Coronary artery (tissue), 2 donors: ENCODE measurements around the gene EEFSEC.

ENCODE experiments used
- DNase-seq: peaks from one replicate; pipeline ENCODE4 v3.0.0-alpha.2; 2017; ENCODE audit warnings: low spot score
- H3K27ac ChIP-seq, 2 donors: fragments of 200-600 bp; sonication (generic); one replicate each; pipeline ENCODE4 v1.5.1; 2016 to 2019
- H3K4me3 ChIP-seq: fragments of 200-600 bp; sonication (generic); 2 replicates; pipeline ENCODE4 v1.5.1; 2016; ENCODE audit warnings: mild to moderate bottlenecking, moderate library complexity
- TF ChIP-seq, protein P1 (sequence below): fragments of 200-600 bp; sonication (generic); IDR thresholded peaks from one replicate; pipeline ENCODE4 v1.5.1; 2019; ENCODE audit warnings: antibody characterized with exemption

The EEFSEC gene

GRCh38 chr3:128324911-128325592, 171.8 kb downstream of the EEFSEC start:
- Histone ChIP-seq H3K27ac (no peak overlapping the region), H3K4me3 (no peak overlapping the region)
- DNase-seq: peak; percentile 58
- TF ChIP-seq, protein P1, sequence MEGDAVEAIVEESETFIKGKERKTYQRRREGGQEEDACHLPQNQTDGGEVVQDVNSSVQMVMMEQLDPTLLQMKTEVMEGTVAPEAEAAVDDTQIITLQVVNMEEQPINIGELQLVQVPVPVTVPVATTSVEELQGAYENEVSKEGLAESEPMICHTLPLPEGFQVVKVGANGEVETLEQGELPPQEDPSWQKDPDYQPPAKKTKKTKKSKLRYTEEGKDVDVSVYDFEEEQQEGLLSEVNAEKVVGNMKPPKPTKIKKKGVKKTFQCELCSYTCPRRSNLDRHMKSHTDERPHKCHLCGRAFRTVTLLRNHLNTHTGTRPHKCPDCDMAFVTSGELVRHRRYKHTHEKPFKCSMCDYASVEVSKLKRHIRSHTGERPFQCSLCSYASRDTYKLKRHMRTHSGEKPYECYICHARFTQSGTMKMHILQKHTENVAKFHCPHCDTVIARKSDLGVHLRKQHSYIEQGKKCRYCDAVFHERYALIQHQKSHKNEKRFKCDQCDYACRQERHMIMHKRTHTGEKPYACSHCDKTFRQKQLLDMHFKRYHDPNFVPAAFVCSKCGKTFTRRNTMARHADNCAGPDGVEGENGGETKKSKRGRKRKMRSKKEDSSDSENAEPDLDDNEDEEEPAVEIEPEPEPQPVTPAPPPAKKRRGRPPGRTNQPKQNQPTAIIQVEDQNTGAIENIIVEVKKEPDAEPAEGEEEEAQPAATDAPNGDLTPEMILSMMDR: no peak

DNA sequence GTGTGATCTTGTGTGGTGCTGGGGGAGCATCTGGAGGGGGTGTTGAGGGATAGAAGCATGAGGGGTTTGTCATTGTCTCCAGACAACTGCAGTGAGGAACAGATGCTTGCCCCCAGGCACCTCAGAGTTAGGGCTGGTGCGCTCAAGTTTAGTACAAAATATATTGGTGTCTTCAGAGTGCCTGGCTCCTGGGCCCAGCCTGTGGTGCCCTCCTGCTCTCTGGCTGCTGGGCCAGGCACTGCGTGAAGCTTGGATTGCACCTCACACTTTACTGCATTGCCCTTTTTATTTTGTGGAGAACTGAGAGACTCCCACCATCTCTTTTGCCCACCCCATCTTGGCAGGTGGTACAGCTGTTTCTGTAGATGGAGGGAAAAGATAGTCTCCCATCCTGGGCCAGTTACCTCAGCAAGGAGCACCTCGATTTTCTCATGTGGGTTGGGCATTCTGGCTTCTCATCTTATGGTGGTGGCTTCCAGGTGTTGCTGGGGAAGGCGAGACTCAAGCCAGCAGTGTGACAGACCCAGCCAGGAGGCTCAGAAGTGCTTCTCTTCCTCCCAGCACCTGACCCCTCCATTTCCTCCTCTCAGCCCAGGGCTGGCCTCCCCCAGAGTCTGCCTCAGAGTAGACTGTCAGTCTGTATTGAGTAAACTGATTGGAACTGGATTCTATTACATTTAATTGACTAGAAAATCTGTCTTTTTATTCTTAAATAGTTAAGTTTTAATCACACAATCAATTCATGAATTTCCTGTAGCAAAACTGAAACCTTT, 173.0 kb downstream of the EEFSEC start:
- no peak overlapping the region for H3K4me3 ChIP-seq
- no peak overlapping the region for H3K27ac ChIP-seq
- TF ChIP-seq, protein P1: no peak
- peak; percentile 57 for DNase-seq

DNA sequence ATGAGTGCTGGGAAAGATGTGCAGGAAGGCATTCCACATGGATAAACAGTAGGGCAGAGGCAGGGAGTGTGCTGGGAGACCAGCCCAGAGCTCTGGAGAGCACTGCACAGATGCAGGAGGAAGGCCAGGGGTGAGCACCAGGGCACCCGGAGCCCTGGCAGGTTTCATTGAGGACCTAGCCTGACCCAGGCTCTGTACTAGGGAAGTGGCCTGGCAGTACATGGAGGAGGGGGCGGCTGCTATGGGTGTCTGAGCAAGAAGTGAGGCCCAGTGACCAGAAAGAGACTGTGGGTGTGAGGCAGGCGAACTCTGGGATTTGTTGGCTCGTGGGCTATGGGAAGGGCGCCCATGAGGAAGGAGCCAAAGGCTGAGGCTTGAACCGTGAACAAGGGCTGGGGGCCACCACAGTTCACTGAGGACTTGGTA, 174.3 kb downstream of the EEFSEC start:
- peak; percentile 43 for DNase-seq
- H3K4me3 ChIP-seq: no peak overlapping the region
- TF ChIP-seq, protein P1: no peak
- no peak overlapping the region for H3K27ac ChIP-seq

DNA sequence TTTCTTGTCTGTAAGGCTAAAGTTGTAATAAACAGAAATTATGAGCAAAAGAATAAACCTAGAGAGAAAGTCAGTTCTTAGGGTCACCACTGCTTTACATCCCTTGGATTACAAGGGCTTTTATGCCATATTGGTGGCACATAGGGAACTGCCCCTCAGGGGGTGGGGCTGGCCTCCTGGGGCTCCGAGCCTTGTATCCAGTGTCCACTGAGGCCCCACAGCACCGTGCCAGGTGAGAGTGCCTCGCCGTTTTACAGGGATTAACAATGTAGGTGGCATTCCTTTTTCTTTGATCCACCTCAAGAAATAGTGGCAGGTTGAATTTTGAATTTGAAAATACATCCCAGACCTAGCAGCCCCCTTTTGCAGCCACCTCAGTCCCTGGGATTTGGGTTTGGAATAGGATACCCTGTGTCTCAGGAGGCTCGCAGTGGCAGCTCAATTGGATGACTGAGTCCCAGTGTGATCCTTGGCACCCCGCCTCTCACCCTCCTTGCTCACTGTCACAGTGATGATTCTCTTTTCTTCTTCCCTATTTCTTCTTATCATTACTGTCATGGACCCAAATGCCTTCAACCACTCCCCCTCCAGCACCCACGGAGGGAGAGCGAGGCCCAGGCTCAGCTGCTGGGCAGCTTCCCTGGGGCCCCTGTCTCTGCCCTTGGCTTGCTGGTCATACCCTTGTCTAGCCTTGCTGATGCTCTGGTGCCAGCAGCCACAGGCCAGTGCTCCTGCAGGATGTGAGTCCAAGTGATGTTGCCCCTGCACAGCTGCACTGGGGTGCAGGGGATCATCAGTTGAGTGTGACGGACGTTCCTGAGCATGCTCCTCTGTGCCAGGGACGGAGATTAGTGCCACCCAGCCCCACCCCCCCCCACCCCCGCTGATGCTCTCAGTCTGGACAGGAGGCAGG, 175.5 kb downstream of the EEFSEC start:
- no peak for DNase-seq
- Histone ChIP-seq H3K4me3 (no peak overlapping the region), H3K27ac (no peak overlapping the region)
- TF ChIP-seq, protein P1: no peak

DNA sequence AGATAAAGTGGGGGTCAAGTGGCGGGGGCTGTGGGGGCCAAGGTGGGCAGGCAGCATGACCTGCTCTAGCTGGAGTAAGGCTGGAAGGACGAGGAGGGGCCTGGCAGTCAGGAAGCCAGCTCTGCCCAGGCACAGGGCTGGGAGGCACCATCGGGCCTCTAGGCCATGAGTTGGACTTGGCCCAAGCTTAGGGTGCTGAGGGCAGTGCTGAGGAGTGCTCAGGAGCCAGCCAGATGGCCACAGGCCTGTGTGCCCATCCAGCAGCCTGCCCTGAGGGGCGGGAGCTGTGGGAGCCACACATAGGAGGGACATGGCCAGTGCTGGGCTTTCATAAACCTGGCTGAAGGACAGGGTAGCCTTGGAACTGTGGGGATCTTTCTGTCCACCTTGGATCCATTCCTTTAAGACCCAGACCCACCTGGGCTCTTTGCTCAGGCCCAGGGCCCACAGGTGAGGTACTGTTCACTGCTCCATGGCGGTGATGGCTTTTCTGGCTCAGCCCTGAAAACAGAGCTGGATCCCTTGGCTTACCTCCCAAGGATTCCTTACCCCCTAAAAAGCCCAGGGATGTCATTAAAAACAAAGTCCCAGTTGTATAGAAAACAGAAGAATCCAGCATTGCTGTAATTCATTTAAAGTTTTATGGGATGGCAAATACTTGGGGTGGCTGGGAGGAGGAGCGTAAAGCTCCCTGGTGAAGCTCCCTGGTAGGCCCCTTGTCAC, 176.4 kb downstream of the EEFSEC start:
- Histone ChIP-seq H3K4me3 (no peak overlapping the region), H3K27ac (no peak overlapping the region)
- no peak for DNase-seq
- TF ChIP-seq, protein P1: no peak

GRCh38 chr3:128330214-128330842, 177.0 kb downstream of the EEFSEC start:
- no peak for DNase-seq
- no peak overlapping the region for H3K27ac ChIP-seq
- TF ChIP-seq, protein P1: no peak
- no peak overlapping the region for H3K4me3 ChIP-seq
